Brain microvascular endothelial cell (primary cell): Measurements from ENCODE around the gene REXO4.

Experiments used
- DNase-seq: peaks from one replicate; pipeline ENCODE4 v3.0.0-alpha.2; 2020
- H3K27ac ChIP-seq: fragments of 250-450 bp; sonication (Bioruptor Pico); 2 replicates; pipeline ENCODE4 v1.5.1; 2020; ENCODE audit warnings: mild to moderate bottlenecking, moderate library complexity
- H3K27me3 ChIP-seq: fragments of 250-450 bp; sonication (Bioruptor Pico); replicated peaks from 2 replicates; pipeline ENCODE4 v1.5.1; 2020; ENCODE audit warnings: mild to moderate bottlenecking
- H3K36me3 ChIP-seq: fragments of 250-450 bp; sonication (Bioruptor Pico); replicated peaks from 2 replicates; pipeline ENCODE4 v1.5.1; 2020; ENCODE audit warnings: mild to moderate bottlenecking
- H3K4me3 ChIP-seq: 2 replicates; pipeline ENCODE4 v1.5.1; 2011; ENCODE audit warnings: low read depth, mild to moderate bottlenecking, control low read depth, low read length, moderate library complexity
- in situ Hi-C: cut with HindIII; loops from 2 replicates; pipeline ENCODE4 v1.10.0; 2017; ENCODE audit warnings: low sequenced_read_pairs, low pct_ligation_motif_present
- TF ChIP-seq, protein P1 (sequence below): IDR thresholded peaks from 2 replicates; pipeline ENCODE4 v1.5.1; 2011; ENCODE audit warnings: low read depth, mild to moderate bottlenecking, moderate library complexity, low read length, control low read depth, inconsistent platforms; ENCODE audit errors: missing control alignments

The REXO4 gene

DNA sequence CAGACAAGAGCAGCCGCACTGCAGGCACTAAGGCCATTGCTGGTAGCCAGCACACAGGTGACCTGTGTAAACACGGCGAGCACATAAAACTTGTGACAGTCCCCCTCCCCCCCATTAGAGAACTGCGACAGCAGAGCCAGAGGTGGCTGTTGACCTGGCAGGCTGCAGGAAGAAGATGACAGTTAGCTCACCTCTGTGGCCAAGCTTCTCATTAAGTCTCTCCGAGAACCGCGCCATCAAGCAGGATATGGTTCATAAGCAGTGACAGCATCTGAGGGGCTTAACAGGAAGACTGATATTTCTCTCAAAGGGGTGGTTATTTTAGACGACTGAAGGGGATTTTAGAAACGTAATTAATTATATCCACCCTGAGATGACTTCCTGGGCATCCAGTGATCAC is 47.1 kb downstream of the REXO4 start:
- TF ChIP-seq, protein P1, sequence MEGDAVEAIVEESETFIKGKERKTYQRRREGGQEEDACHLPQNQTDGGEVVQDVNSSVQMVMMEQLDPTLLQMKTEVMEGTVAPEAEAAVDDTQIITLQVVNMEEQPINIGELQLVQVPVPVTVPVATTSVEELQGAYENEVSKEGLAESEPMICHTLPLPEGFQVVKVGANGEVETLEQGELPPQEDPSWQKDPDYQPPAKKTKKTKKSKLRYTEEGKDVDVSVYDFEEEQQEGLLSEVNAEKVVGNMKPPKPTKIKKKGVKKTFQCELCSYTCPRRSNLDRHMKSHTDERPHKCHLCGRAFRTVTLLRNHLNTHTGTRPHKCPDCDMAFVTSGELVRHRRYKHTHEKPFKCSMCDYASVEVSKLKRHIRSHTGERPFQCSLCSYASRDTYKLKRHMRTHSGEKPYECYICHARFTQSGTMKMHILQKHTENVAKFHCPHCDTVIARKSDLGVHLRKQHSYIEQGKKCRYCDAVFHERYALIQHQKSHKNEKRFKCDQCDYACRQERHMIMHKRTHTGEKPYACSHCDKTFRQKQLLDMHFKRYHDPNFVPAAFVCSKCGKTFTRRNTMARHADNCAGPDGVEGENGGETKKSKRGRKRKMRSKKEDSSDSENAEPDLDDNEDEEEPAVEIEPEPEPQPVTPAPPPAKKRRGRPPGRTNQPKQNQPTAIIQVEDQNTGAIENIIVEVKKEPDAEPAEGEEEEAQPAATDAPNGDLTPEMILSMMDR, result no peak
- H3K27ac ChIP-seq, result no peak overlapping the region
- peaks cover 67% of the 10 kb centered on the region for H3K36me3 ChIP-seq
- H3K4me3 ChIP-seq, result no peak overlapping the region
- DNase-seq, result no peak
- H3K27me3 ChIP-seq, result no peaks in the 10 kb centered on the region
- in situ Hi-C loops, result no loop called here

DNA sequence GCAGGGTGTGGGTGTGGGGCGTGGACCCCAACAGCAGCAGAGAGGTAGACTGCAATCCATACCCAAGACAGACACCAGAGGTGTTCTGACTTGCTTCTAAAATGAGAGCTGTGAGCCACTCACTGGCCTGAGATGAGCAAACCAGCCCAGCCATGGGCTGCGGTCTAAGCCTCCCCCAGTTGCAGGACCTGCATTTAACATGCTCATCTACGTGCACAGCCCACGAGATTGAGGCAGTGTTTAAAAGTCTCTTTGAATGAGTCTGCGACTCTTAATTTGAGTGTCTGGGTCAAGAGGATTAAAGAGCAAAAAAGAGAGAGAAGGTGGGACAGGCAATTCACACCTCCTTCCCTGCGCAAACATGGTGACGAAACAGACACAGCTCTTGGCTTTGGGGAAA is 47.9 kb downstream of the REXO4 start:
- TF ChIP-seq, protein P1, result no peak
- Histone ChIP-seq H3K4me3 (no peak overlapping the region), H3K27ac (no peak overlapping the region), H3K36me3 (peaks cover 73% of the 10 kb centered on the region), H3K27me3 (no peaks in the 10 kb centered on the region)
- in situ Hi-C loops, result no loop called here
- DNase-seq, result no peak

DNA sequence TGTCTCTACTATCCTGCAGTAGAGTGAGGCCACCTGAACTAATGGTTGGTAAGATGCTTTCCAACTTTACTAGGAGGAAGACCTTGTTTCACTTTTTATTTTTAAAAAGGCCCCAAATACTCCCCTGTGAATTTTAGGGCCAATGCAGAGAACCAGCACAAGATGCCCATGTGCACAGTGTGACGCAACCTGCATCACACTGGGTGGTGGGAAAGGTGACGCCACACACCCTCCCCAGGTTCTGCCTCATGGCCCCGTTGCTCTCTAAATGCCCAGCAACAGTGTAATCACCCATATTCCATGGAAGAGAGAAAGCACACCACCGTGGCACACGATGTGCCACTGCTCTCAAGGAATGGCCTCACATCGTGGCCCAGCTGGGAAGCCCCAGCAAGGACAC is 48.4 kb downstream of the REXO4 start:
- Histone ChIP-seq H3K4me3 (no peak overlapping the region), H3K27ac (no peak overlapping the region), H3K27me3 (no peaks in the 10 kb centered on the region), H3K36me3 (peaks cover 75% of the 10 kb centered on the region)
- no peak for DNase-seq
- TF ChIP-seq, protein P1, result no peak
- in situ Hi-C loops, result no loop called here

- H3K36me3 ChIP-seq, result peaks cover 84% of the 10 kb centered on the region
- H3K27ac ChIP-seq, result peak overlapping the region; percentile 26
- in situ Hi-C loops, result no loop called here
These were observed 49.4 kb downstream of the REXO4 start for GRCh38 chr9:133368249-133368881.

DNA sequence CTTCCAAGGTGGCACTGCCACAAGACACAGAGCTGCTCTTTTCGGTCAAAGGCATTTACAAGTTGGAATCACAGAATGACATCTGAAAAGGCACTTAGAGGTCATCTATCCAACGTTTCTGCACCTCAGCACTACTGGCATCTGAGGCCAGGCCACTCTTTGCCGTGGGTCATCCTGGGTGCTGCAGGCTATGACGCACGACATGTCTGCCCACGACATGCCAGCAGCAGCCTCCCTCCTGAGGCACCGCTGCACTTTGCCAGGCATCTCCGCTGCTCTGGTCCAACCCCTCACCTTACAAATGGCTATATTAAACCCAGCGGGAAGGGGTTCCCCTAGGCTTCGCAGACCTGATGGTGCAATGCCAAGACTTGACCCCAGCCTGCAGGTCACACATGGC is 50.0 kb downstream of the REXO4 start:
- no peak overlapping the region for H3K27ac ChIP-seq
- H3K4me3 ChIP-seq, result no peak overlapping the region
- no peak for DNase-seq
- peaks cover 84% of the 10 kb centered on the region for H3K36me3 ChIP-seq
- TF ChIP-seq, protein P1, result no peak
- H3K27me3 ChIP-seq, result no peaks in the 10 kb centered on the region
- in situ Hi-C loops, result no loop called here

More at GRCh38 chr9:133368249-133368881, 49.4 kb downstream of the REXO4 start:
- TF ChIP-seq, protein P1, result no peak
- Histone ChIP-seq H3K27me3 (no peaks in the 10 kb centered on the region), H3K4me3 (no peak overlapping the region)
- no peak for DNase-seq

DNA sequence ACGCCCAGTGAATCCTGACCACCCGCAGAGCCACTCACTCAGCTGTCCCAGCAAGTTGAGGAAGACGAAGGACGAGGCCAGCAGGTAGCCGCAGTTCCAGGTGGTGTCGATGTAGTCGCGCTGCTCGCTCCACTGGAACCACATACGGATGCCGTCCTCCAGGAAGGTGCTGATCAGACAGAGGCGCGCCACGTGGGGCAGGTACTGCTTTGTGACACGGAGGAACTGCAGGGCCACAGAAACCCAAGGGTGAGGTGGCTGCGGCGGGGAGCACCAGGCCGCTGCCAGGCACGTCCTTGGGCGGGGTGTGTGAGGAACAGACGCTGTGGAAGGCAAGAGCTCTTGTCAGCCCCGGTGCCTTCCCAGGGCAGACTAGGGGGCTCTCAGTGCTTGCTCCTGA is 50.6 kb downstream of the REXO4 start:
- no peak overlapping the region for H3K27ac ChIP-seq
- in situ Hi-C loops, result no loop called here
- peaks cover 84% of the 10 kb centered on the region for H3K36me3 ChIP-seq
- H3K4me3 ChIP-seq, result no peak overlapping the region
- no peak for DNase-seq
- TF ChIP-seq, protein P1, result no peak
- no peaks in the 10 kb centered on the region for H3K27me3 ChIP-seq
